ENCODE data around the gene COLEC12. TPM values are rescaled to one million over a fixed set of nuclear protein-coding genes. Genes with fewer than 3 reads are reported as not detected.

The COLEC12 gene
- total RNA-seq, 5 donors from 2014 or later (not counting 1 experiment from before 2014, with no cell fraction given) = 0.07 to 0.32 TPM; not detected in 3

- Histone ChIP-seq H3K9me3 (no peaks in the 10 kb centered on the region), H3K4me3 (ENCODE audit: control insufficient read depth in 1 of 2, extremely low read depth in 1 of 2, low read length in 1 of 2) (no peak overlapping the region), H3K27me3 (replicated peaks in 1 of 2; ENCODE audit: control insufficient read depth in 2 of 2, extremely low read depth in 1 of 2, insufficient read depth in 2 of 2, low read length in 1 of 2) (peaks cover 0 to 3% of the 10 kb centered on the region in 2 experiments), H3K36me3 (ENCODE audit: control insufficient read depth in 2 of 2, extremely low read depth in 1 of 2, insufficient read depth in 1 of 2, low read length in 1 of 2) (no peaks in the 10 kb centered on the region), H3K4me1 (ENCODE audit: control insufficient read depth in 1 of 2, extremely low read depth in 1 of 2, insufficient read depth in 2 of 2, low read length in 2 of 2) (no peaks in the 10 kb centered on the region), H3K27ac (ENCODE audit: low read length) (no peak overlapping the region)
- Mint-ChIP-seq H3K4me3 (no peak overlapping the region), H3K9me3 (peaks cover 0 to 3% (median 2%) of the 10 kb centered on the region in 3 donors), H3K27ac (no peak overlapping the region), H3K27me3 (peaks cover 7 to 12% of the 10 kb centered on the region in 2 donors), H3K36me3 (no peaks in the 10 kb centered on the region), H3K4me1 (peaks cover 0 to 6% (median 0%) of the 10 kb centered on the region in 3 donors)
- ChIA-PET POLR2A (no interaction called here), CTCF (interaction anchor here in 1 of 2 donors (0.7 kb wide), 1 partner anchor 341 kb away, joined by 4 read pairs; no protein-coding TSS in a partner anchor)
- WGBS (ENCODE audit: insufficient coverage) = 81% methylated on average over 2 of the region's 3 CpGs
- DNase-seq (no peak), ATAC-seq (replicated peaks in 1 of 4) (no peak)
Measured at GRCh38 chr18:518081-518480, 17.6 kb upstream of the COLEC12 start.

GRCh38 chr18:515838-516237 is 15.3 kb upstream of the COLEC12 start:
- Mint-ChIP-seq H3K27ac (no peak overlapping the region), H3K4me3 (no peak overlapping the region), H3K9me3 (peaks cover 0 to 3% (median 2%) of the 10 kb centered on the region in 3 donors), H3K27me3 (peaks cover 7 to 12% of the 10 kb centered on the region in 2 donors), H3K4me1 (peaks cover 0 to 6% (median 0%) of the 10 kb centered on the region in 3 donors), H3K36me3 (no peaks in the 10 kb centered on the region)
- peaks cover 0 to 3% of the 10 kb centered on the region in 2 experiments for H3K27me3 ChIP-seq (replicated peaks in 1 of 2; ENCODE audit: control insufficient read depth in 2 of 2, extremely low read depth in 1 of 2, insufficient read depth in 2 of 2, low read length in 1 of 2)
- 80% methylated on average over 1 of the region's 4 CpGs for WGBS (ENCODE audit: insufficient coverage)
- H3K36me3 ChIP-seq (ENCODE audit: control insufficient read depth in 2 of 2, extremely low read depth in 1 of 2, insufficient read depth in 1 of 2, low read length in 1 of 2) = no peaks in the 10 kb centered on the region
- ChIA-PET POLR2A (no interaction called here), CTCF (interaction anchor here in 1 of 2 donors (0.5 kb wide), 1 partner anchor 68 kb away, joined by 4 read pairs; no protein-coding TSS in a partner anchor)
- ATAC-seq (replicated peaks in 1 of 4) = no peak
- H3K4me3 ChIP-seq (ENCODE audit: control insufficient read depth in 1 of 2, extremely low read depth in 1 of 2, low read length in 1 of 2) = no peak overlapping the region
- no peak overlapping the region for H3K27ac ChIP-seq (ENCODE audit: low read length)
- DNase-seq = no peak
- no peaks in the 10 kb centered on the region for H3K9me3 ChIP-seq
- H3K4me1 ChIP-seq (ENCODE audit: control insufficient read depth in 1 of 2, extremely low read depth in 1 of 2, insufficient read depth in 2 of 2, low read length in 2 of 2) = no peaks in the 10 kb centered on the region

GRCh38 chr18:515156-515815 is 14.8 kb upstream of the COLEC12 start:
- no peak overlapping the region for H3K4me3 ChIP-seq (ENCODE audit: control insufficient read depth in 1 of 2, extremely low read depth in 1 of 2, low read length in 1 of 2)
- WGBS (ENCODE audit: insufficient coverage) = 96% methylated on average over 35 of the region's 44 CpGs
- no peaks in the 10 kb centered on the region for H3K27me3 ChIP-seq (replicated peaks in 1 of 2; ENCODE audit: control insufficient read depth in 2 of 2, extremely low read depth in 1 of 2, insufficient read depth in 2 of 2, low read length in 1 of 2)
- Mint-ChIP-seq H3K4me1 (peaks cover 0 to 6% (median 0%) of the 10 kb centered on the region in 3 donors), H3K36me3 (no peaks in the 10 kb centered on the region), H3K9me3 (peaks cover 0 to 3% (median 2%) of the 10 kb centered on the region in 3 donors), H3K27ac (no peak overlapping the region), H3K27me3 (peaks cover 7 to 12% of the 10 kb centered on the region in 2 donors), H3K4me3 (no peak overlapping the region)
- ATAC-seq (replicated peaks in 1 of 4) = no peak
- no peaks in the 10 kb centered on the region for H3K4me1 ChIP-seq (ENCODE audit: control insufficient read depth in 1 of 2, extremely low read depth in 1 of 2, insufficient read depth in 2 of 2, low read length in 2 of 2)
- H3K9me3 ChIP-seq = no peaks in the 10 kb centered on the region
- no peak overlapping the region for H3K27ac ChIP-seq (ENCODE audit: low read length)
- no peak for DNase-seq
- ChIA-PET POLR2A (no interaction called here), CTCF (interaction anchor here in 1 of 2 donors (0.5 kb wide), 1 partner anchor 68 kb away, joined by 4 read pairs; no protein-coding TSS in a partner anchor)
- no peaks in the 10 kb centered on the region for H3K36me3 ChIP-seq (ENCODE audit: control insufficient read depth in 2 of 2, extremely low read depth in 1 of 2, insufficient read depth in 1 of 2, low read length in 1 of 2)

DNA sequence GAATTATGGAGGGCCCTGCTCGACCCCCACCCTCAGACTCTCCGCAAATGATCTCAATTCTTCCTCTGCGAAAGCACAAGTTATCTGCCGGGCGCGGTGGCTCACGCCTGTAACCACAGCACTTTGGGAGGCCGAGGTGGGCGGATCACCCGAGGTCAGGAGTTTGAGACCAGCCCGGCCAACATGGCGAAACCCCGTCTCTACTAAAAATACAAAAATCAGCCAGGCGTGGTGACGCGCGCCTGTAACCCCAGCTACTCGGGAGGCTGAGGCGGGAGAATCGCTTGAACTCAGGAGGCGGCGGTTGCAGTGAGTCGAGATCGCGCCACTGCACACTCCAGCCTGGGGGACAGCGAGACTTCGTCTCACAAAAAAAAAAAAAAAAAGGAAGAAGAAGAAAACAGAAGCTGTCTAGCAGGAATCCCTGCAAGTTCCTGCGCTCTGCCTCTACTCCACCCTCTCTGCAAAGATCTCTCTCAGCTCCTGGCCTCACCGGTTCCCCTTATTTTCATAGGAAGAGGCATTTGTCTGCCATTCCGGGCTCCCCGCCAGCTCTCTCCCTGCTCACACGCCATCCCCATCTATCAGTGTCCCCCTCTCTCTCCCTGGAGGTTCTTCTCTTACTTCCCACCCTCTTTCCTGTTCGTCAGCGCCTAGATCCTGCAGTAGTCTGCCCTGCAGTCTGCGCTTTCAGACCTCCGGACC is 13.5 kb upstream of the COLEC12 start:
- H3K9me3 Mint-ChIP-seq = peaks cover 0 to 3% (median 2%) of the 10 kb centered on the region in 3 donors
- peaks cover 7 to 11% of the 10 kb centered on the region in 2 donors for H3K27me3 Mint-ChIP-seq
- H3K4me3 Mint-ChIP-seq = no peak overlapping the region
- no peaks in the 10 kb centered on the region for H3K9me3 ChIP-seq
- no peak overlapping the region for H3K27ac Mint-ChIP-seq
- no peak overlapping the region for H3K4me3 ChIP-seq (ENCODE audit: control insufficient read depth in 1 of 2, extremely low read depth in 1 of 2, low read length in 1 of 2)
- no peaks in the 10 kb centered on the region for H3K4me1 ChIP-seq (ENCODE audit: control insufficient read depth in 1 of 2, extremely low read depth in 1 of 2, insufficient read depth in 2 of 2, low read length in 2 of 2)
- POLR2A ChIA-PET = no interaction called here
- peaks cover 0 to 5% (median 0%) of the 10 kb centered on the region in 3 donors for H3K4me1 Mint-ChIP-seq
- DNase-seq = no peak
- WGBS (ENCODE audit: insufficient coverage) = 92% methylated on average over 26 of the region's 36 CpGs
- no peak for ATAC-seq (replicated peaks in 1 of 4)
- no peaks in the 10 kb centered on the region for H3K27me3 ChIP-seq (replicated peaks in 1 of 2; ENCODE audit: control insufficient read depth in 2 of 2, extremely low read depth in 1 of 2, insufficient read depth in 2 of 2, low read length in 1 of 2)
- H3K27ac ChIP-seq (ENCODE audit: low read length) = no peak overlapping the region
- no peaks in the 10 kb centered on the region for H3K36me3 Mint-ChIP-seq
- no peaks in the 10 kb centered on the region for H3K36me3 ChIP-seq (ENCODE audit: control insufficient read depth in 2 of 2, extremely low read depth in 1 of 2, insufficient read depth in 1 of 2, low read length in 1 of 2)
- CTCF ChIA-PET = interaction anchor here in 1 of 2 donors (0.6 kb wide), 1 partner anchor 1960 kb away, joined by 3 read pairs; no protein-coding TSS in a partner anchor

DNA sequence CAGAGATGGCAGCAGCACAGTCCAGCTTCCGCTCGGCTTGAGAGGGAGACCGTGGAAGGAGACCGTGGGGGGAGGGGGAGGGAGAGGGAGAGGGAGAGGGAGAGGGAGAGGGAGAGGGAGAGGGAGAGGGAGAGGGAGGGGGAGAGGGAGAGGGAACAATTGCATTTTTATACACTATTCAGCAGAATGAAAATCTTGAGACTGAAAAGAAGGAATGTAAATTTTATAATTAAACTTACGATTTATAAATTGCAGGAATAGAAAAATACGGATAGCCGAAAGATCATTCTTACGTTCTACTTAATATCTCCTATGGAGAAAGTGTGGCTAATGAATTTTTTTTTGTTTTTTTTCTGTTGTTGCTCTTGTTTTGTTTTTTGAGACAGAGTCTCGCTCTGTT is 12.5 kb upstream of the COLEC12 start:
- Histone ChIP-seq H3K9me3 (no peaks in the 10 kb centered on the region), H3K27ac (ENCODE audit: low read length) (no peak overlapping the region), H3K4me1 (ENCODE audit: control insufficient read depth in 1 of 2, extremely low read depth in 1 of 2, insufficient read depth in 2 of 2, low read length in 2 of 2) (no peaks in the 10 kb centered on the region), H3K36me3 (ENCODE audit: control insufficient read depth in 2 of 2, extremely low read depth in 1 of 2, insufficient read depth in 1 of 2, low read length in 1 of 2) (no peaks in the 10 kb centered on the region), H3K4me3 (ENCODE audit: control insufficient read depth in 1 of 2, extremely low read depth in 1 of 2, low read length in 1 of 2) (no peak overlapping the region), H3K27me3 (replicated peaks in 1 of 2; ENCODE audit: control insufficient read depth in 2 of 2, extremely low read depth in 1 of 2, insufficient read depth in 2 of 2, low read length in 1 of 2) (no peaks in the 10 kb centered on the region)
- Mint-ChIP-seq H3K27ac (no peak overlapping the region), H3K9me3 (peaks cover 0 to 3% (median 2%) of the 10 kb centered on the region in 3 donors), H3K4me1 (no peaks in the 10 kb centered on the region), H3K4me3 (no peak overlapping the region), H3K36me3 (no peaks in the 10 kb centered on the region), H3K27me3 (peaks cover 3 to 6% of the 10 kb centered on the region in 2 donors)
- ChIA-PET POLR2A (no interaction called here), CTCF (no interaction called here)
- WGBS (ENCODE audit: insufficient coverage) = no CpG with 5 or more reads among the region's 9 CpGs
- no peak for ATAC-seq (replicated peaks in 1 of 4)
- no peak for DNase-seq

GRCh38 chr18:508835-509234 is 8.3 kb upstream of the COLEC12 start:
- Mint-ChIP-seq H3K4me1 (no peaks in the 10 kb centered on the region), H3K27ac (no peak overlapping the region), H3K36me3 (no peaks in the 10 kb centered on the region), H3K9me3 (no peaks in the 10 kb centered on the region), H3K27me3 (peaks cover 2 to 4% of the 10 kb centered on the region in 2 donors), H3K4me3 (no peak overlapping the region)
- ChIA-PET POLR2A (no interaction called here), CTCF (no interaction called here)
- Histone ChIP-seq H3K36me3 (ENCODE audit: control insufficient read depth in 2 of 2, extremely low read depth in 1 of 2, insufficient read depth in 1 of 2, low read length in 1 of 2) (no peaks in the 10 kb centered on the region), H3K27ac (ENCODE audit: low read length) (no peak overlapping the region), H3K9me3 (no peaks in the 10 kb centered on the region), H3K4me3 (ENCODE audit: control insufficient read depth in 1 of 2, extremely low read depth in 1 of 2, low read length in 1 of 2) (no peak overlapping the region), H3K27me3 (replicated peaks in 1 of 2; ENCODE audit: control insufficient read depth in 2 of 2, extremely low read depth in 1 of 2, insufficient read depth in 2 of 2, low read length in 1 of 2) (peaks cover 2 to 6% of the 10 kb centered on the region in 2 experiments), H3K4me1 (ENCODE audit: control insufficient read depth in 1 of 2, extremely low read depth in 1 of 2, insufficient read depth in 2 of 2, low read length in 2 of 2) (no peaks in the 10 kb centered on the region)
- no CpG with 5 or more reads among the region's 3 CpGs for WGBS (ENCODE audit: insufficient coverage)
- ATAC-seq (replicated peaks in 1 of 4) = no peak
- DNase-seq = no peak
